ENCODE data around the gene CBFA2T3.

Gene CBFA2T3

DNA sequence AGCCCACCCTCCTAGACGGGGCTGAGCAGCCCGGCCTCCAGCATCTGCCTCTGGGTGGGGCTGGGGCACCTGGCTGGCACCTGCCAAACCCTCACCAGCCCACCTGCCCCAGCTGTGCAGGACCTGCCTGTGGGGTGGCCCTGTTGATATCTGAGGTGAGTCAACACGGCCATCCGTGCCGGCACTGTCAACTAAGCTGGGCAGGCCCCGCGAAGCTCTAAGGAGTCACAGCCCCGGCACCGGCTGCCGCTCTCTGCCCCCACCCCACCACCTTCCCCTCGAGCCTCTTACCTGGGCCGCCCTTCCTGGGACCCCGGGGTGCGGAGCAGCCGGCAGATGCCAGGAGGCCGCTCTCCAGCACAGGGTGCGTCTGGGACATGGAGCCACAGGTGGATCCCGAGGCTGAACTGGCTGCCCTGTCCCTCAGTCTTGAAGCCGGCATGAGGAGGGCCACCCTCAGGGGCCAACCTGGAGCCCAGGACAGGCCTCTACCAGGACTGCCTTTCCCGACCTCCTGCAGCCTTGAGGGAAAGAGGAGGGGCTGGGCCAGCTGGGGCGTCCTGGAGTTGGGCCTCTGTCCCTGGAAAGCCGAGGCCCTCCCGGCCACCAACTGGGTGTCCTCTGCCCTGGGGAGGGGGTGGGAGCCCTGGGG is 515 bp downstream of the CBFA2T3 start:
- no peak for DNase-seq (ENCODE audit: low read depth)

DNA sequence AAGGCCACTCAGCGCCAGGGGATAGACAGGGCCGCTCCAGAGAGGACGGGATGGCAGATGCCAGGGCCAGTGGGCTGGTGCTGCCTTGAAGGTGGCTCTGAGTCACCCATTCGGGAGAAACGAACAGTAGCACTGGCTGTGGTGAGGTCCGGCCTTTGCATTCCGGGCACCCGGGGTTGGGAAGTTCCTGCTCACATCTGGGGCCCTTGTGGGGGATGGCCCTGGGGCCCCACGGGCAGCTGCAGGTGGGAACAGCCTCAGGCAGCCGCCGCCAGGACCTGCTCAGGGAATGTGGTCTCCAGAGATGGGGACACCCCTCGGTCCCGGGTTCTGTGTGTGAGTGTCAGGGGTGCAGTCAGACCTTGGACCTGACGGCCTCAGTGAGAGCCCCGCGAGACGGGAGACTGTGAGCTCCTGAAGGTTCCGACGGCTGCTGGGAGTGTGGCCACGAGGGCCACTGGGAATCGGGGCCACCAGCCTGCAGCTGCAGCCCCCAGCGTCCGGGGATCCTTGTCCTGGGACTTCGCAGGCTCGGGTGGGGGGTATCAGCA is 1.4 kb downstream of the CBFA2T3 start:
- no peak for DNase-seq (ENCODE audit: low read depth)

DNA sequence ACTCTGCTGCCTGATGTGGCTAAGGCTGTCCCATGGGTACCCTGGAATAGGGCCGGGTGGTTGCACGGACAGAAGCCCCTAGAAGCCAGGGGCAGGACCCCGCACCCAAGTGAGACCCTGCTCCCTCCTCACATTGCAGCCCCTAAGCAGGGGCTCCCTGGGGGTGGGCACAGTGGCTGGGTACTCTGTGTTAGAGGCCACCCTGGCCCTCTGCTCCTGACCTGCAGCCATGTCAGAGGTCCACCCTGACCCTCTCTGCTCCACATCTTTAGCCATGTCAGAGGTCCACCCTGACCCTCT is 2.1 kb downstream of the CBFA2T3 start:
- DNase-seq (ENCODE audit: low read depth), result no peak

DNA sequence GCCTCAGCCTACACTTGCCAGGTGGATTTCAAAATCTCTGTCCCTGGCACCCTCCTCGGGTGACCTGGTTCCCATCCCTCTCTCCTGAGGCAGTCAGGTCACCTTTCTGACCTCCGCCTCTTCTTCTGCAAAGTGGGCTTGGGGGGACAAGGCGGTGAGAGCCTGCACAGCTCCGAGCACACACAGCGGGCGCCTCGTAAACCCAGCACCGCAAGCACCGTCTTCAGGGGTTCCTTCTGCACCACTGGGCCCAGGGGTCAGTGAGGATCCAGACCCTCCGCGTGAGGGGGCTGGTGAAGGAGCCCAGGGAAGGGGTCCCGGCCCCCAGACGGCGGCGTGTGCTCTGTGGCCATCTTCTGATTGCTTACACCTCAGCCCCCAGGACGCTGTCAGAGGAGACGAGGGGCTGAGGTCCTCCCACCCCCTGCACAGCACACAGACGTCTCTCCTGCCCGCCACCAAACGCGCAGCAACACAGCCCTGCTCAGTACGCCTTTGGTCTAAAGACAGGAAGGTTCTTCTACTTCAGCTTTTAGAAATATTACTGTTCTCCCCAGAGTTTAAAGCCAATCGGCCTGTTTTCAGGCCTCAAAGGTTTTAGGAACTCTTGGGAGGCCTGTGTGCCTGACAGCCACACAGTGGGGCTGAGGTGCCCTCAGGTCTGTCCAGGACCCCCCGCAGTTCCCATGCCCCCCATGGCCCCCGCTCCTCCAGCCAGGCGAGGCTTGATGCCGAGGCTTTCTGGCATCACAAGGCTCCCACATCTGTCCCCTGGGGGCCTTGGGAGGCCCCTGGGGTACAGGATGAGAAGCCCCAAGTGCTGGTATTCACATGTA is 2.7 kb downstream of the CBFA2T3 start:
- DNase-seq (ENCODE audit: low read depth), result no peak

DNA sequence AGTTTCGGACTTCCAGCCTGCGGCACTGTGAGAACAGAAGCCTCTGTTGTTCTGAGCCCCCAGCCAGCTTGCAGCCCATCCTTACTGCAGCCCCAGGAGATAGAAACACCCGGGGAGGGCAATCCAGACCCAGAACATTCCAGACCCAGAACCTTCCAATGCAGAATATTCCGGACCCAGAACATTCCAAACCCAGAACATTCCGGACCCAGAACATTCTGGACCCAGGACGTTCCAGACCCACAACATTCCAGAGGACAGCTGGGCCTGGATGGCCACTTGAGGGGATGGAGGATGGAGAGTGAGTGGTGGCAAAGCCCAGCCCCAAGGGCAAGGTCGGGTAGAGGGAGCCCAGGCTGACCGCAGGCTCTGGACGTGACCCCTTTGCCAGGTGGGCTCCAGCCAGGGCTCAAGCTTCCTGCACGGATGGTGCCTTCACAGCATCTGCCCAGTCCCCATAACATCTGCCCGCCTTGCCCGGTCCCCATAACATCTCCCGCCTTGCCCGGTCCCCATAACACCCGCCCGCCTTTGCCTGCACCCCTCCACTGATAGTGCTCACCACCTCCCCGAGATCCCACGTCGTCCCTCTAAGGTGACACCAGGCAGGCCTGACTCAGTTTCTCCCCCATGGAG is 3.5 kb downstream of the CBFA2T3 start:
- DNase-seq (ENCODE audit: low read depth), result no peak

DNA sequence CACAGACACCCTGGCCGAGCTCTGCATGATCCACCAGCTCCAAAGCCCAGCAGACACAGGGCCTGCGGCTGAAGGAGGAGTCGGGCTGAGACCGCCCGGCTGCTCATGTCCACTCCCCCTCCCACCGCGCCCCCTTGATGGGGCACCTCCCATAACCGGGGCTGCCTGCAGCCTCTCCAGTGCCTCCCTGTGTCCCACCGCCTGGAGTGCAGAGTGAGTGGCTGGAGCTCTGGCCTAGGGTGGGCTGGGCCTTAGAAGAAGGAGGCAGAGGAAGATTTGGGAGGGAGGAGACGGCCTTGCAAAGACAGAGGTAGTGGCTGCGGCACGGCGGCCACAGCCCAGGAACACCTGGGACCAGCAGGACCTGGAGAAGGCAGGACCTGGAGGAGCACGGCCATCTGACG is 4.0 kb downstream of the CBFA2T3 start:
- DNase-seq (ENCODE audit: low read depth), result peak; percentile 76

DNA sequence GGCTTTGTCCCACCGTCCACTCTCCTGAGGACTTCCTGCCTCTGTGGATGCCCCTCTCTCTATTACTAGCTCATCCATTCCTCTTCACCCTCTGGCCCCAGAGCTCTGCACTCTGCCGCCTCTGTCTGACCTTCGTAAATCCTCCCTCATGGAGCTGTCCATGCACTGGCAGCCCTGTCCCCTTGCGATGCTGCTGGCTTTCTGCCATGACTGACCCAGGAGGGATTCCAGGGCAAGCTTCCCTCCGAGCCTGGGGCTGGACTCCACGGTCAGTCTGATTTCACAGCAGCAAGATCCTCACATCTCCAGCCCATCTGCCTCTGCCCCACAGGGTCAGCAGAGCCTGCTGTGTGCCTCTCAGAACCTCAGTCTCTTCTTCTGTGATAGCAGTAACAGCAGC is 4.7 kb downstream of the CBFA2T3 start:
- no peak for DNase-seq (ENCODE audit: low read depth)

DNA sequence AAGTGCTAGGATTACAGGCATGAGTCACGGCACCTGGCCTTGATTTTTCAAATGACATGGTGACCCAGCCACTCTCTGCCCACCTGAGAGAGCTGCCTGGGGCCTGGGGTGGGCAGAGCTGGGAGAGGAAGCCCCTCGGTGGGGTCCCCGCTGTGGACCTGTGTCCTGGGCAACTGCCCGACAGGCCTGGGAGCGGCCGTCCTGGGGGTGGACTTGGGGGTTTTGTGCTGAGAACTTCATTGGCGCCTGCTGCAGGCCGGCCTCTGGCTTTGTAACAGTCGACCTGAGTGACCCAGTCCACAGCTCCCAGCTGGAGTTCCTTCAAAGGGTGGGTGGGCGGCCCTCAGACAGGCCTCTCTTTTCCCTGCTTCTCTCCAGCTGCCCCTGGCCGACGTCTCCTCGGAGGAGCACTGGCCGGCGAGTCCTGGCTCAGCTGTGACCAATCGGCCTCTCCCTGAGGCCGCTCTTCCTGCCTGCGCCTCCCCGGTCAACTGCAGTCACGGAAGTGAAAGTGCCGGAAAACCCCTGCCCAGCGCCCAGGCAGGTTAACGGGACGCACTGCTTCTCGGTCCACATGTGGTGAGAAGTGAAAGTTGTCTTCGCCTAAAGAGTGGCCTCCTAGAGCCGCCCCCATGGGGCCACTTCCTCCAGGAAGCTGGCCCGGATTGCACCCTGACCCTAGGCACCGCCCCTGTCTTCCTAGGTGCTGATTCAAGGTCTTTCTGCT is 5.5 kb downstream of the CBFA2T3 start:
- DNase-seq (ENCODE audit: low read depth), result no peak

DNA sequence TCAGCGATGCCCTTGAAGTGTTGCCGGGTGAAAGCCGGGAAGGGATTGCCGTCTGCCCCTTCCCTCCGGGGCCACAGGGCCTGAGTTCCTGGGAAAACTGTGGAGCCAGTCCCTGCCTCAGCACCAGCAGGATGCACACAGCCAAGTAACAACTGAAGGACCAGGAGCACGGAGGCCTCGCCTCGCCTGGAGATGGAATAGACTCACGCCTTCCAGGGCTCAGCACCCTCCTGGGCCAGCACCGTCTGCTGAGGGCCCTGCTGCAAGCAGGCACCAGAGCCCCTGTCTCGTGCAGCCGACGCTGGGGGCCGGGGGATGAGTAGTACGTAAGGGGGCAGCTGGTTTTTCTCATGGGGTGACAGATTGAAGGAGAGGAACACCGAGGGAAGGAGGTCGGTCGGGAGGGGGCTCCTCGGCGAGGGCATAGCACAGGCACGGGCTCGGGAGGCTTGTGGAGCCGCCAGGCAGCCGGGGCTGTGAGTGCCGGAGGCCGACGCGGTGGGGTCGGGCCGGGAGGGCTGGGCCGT is 6.4 kb downstream of the CBFA2T3 start:
- DNase-seq (ENCODE audit: low read depth), result no peak

DNA sequence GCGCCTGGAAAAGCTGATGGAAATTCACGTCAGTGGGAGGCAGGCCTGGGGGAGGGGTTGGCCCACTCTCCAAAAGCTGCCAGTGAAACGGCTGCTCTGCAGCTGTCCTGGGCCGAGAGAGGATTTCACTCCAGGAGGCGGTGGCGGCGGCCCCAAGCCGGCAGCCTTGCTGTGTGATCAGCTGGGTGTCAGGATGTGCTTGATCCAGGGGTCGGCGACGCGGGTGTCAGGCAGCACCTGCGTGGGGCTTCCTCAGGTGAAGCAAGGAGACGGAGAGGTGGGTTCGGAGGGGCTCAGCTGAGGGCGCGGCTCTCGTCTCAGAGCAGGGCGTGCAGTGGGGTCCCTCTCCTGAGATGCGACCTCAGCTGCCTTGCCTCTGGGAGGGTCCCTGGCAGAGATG is 7.0 kb downstream of the CBFA2T3 start:
- DNase-seq (ENCODE audit: low read depth), result no peak

DNA sequence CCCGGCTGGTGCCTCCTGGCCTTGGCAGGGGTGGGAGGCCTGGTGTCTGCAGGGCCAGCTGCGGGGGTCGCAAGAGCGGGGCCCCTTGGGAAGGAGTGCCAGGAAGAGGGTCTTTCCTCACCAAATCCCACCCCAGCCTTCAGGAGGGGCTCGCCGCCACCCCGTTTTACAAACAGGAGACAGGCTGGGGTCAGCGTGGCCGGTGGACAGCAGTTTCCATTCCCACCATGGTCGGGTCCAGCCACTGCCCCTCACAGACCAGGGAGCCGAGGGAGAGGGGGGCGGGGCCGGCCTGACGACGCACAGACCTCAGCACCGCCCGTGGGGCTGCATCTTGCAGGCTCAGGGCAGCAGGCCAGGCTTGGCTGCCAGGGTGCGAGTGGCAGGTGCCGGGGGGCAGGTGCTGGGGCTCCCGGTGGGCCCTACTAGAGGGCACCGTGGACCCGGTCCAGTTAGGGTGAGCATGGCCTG is 7.6 kb downstream of the CBFA2T3 start:
- DNase-seq (ENCODE audit: low read depth), result no peak

DNA sequence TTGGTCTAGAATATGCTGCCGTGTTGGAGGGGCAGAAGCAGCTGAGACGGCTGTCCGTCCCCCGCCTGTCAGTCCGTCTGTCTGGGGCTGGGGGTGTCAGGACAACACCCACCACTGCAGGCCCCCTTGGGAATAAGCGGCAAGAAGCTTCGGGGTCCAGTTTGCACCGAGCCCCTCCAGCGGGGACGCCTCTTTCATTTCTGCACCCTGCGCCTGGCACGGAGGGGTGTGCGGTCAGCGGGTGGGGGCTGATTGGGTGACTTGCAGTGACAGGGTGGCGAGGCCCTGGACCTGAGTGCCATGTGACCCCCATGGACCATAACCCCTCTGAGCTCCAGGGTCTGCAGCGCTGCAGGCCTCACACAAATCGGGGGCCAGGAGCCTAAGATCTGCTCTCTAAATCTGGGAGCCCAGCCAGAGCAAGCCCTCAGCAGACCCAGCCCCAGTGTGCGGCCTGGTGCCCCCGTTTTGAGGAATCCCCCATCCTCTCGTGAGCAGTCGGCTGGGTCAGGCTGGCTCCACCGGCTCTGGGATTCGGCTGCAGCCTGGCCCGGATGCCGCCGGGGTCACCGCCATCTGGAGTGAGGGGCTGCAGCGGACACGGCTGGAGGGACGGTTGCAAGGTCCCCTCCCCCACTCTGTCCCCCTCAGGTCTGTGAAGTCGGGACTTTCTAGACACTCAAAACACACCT is 8.3 kb downstream of the CBFA2T3 start:
- no peak for DNase-seq (ENCODE audit: low read depth)

DNA sequence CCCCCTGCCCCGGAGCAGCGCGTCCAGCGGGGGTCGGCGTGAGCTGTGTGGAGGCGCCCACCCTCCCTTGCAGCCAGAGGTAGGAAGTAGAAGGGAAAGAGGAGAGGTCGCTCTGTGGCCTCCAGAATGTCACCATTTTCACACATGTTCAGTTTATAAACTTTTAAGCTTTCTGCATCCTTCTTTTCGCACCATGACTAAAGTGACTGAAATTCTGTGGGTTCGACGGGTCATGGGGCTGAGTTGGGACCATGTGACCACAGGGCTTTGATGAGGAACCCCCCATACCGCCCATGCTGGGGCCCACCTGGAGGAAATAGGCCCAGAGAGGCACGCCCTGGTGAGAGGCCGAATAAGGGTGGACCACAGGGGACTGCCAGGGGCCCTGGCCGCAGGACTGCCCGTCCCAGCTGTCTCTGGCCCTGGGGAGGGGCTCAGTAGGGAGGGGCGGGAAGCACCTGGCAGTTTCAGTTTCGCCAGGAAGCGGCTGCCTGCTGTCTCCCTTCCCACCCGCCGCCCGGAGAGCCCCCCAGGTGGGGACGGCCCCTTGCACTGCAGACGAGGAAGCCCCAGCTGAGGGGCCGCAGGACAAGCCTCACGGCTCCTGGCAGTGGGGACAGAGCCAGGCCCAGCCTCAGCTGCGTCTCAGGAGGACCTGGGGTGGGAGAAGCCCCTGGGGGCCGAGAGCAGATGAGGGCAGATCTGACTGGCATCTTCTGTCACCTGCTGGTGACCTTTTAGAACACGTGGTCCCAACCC is 9.0 kb downstream of the CBFA2T3 start:
- no peak for DNase-seq (ENCODE audit: low read depth)

DNA sequence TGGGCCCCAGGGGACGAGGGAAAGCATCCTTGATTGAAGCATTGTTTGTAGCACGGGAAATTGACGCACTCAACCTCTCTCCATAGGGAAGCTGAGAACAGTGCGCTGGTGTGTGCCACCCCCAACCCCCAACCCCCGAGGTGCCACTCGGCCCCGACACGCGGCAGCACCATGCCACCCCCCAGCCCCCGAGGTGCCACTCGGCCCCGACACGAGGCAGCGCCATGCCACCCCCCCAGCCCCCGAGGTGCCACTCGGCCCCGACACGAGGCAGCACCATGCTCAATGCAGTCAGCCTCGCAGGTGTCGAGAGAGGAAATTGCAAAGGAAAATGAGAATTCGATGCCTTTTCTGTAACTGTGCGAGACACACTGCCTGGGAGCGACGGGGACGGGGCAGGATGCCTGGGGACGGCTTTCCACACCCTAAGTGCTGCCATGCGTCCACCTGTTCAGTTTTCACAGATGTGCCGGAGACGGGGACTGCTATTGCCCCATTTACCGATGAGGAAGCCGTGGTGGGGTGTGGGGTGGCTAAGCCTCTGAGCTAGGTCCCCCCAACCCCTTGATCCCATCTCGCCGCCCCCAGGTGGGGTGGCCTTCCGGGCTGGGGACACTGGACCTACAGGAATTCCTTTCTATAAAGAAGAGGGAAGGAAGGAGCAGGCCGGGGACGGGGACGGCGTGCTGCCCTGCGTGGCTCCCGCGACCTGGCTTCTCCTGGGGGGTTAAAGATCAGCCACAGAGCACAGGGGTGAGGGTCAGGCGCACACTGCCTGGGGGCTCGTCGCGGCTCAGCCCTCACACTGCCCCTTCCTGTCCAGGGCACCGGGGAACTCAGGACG is 9.8 kb downstream of the CBFA2T3 start:
- no peak for DNase-seq (ENCODE audit: low read depth)

DNA sequence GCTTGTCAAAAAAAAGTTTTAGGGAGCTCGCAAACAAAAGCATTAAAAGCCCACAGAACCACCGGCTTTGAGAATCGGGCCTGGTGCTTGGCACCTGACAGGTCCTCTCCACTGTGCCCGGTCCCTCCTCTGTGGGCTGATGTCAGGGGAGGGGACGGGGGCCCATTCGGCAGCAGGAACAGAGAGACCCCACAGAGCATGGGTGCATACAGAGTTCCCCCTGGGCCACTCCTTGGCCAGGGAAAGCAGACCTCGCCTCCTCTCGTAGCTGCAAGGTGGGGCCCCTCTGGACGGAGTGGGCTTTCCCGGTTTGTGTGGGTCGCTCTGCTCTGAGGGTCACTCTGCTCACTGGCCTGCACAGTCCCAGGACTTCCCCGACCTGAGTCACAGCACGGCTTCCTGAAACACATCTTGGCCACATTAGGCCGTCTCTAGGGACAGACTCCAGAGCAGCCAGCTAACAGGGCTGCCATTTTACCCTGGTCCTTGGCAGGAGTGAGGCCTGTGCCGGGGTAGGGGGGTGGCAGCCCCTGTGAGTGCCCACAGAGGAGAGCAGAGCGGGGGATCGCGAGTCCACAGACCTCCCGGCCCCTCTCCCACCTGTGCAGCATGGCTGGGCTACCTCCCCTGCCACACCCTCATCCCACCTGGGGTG is 11.1 kb downstream of the CBFA2T3 start:
- DNase-seq (ENCODE audit: low read depth), result no peak

DNA sequence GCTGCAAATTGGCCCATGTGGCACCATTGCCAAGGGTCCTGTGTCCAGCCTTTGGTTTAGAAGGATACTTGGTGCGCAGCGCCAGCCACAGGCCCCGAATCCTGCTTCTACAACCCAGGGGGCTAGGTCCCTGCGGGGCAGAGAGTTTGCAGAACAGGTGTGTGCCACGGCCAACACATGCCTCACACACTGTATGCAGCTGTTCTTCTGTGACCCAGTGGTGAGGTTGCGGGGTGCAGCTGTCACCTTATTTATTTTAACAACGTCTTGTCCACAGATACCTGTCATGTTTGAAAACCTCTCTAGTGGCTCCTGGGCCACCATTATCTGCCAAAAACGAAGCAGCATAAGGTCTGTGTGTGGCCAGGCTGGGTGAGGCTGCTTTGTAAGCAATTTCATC is 11.6 kb downstream of the CBFA2T3 start:
- no peak for DNase-seq (ENCODE audit: low read depth)

DNA sequence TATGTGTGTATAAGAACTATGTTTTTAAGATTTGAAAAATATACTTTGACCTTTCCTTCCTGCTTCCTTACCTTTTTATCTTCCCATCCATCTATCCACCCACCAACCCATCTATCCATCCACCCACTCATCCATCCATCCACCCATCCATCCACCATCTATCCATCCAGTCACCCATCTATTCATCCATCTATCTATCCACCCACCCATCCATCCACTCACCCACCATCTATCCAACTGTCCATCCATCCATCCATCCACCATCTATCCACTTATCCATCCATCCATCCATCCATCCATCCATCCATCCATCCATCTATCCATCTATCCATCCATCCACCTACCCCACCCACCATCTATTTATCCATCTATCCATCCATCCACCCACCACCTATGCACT is 12.4 kb downstream of the CBFA2T3 start:
- DNase-seq (ENCODE audit: low read depth), result no peak

DNA sequence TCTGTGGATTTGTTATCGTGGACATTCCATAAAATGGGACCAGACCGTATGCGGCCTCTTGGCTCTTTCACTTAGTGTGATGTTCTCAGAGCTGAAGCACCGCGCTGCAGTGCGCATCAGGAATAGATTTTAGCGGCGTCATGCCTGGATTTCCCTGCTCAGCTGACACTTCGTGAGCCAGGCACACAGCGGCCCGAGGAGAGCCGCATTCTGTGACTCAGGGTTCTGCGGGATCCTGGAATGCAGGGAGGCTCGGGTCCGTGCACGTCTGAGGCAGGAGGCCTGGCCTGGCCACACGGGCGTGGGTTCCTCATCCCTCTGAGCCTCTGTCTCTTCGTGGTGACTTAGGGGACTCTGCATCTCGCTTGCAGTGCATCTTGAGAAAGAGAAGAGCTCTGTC is 13.4 kb downstream of the CBFA2T3 start:
- DNase-seq (ENCODE audit: low read depth), result no peak

DNA sequence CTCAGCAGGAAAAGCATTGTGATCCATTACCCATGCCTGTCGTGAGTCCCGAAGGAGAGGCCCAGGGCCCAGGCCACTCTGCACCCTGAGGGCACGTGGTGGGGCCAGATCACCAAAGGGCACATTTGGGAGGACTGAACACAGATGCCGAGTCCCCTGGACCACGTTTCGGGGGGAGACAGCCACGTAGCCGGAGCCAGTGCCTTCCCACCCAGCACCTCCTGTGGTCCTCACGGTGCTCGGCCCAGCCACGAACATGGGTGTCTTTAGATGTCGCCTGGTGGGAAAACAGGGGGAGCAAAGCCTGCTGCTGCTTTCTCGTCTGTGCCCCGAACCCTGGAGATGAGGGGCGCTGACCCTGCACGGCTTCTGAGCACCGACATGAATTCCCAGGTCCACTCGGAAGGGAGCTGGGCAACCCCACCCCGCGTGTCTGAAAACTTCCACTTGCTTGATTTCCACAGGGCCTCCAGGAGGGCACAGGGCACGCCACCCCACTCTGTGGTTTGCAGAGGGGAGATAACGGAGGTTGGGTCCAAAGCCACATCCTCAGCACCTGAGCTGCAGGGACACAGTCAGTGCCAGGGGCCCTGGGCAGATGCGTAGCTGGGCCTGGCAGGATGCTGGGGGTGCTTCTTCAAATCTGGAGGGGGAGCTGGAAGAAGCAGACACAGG is 14.4 kb downstream of the CBFA2T3 start:
- no peak for DNase-seq (ENCODE audit: low read depth)
